Fibroblast of pulmonary artery (primary cell): ENCODE results near the gene DNLZ.

Experiments used
- DNase-seq: peaks from one replicate; pipeline ENCODE4 v3.0.0-alpha.2; 2010; ENCODE audit warnings: low read depth
- H3K4me3 ChIP-seq: replicated peaks from 2 replicates; pipeline ENCODE4 v1.5.1; 2011; ENCODE audit warnings: low read depth, mild to moderate bottlenecking, control low read depth, low read length, moderate library complexity
- TF ChIP-seq, protein P1 (sequence below): IDR thresholded peaks from 2 replicates; pipeline ENCODE4 v1.5.1; 2011; ENCODE audit warnings: mild to moderate bottlenecking, control low read depth, low read length, inconsistent platforms; ENCODE audit errors: missing control alignments

DNLZ gene

DNA sequence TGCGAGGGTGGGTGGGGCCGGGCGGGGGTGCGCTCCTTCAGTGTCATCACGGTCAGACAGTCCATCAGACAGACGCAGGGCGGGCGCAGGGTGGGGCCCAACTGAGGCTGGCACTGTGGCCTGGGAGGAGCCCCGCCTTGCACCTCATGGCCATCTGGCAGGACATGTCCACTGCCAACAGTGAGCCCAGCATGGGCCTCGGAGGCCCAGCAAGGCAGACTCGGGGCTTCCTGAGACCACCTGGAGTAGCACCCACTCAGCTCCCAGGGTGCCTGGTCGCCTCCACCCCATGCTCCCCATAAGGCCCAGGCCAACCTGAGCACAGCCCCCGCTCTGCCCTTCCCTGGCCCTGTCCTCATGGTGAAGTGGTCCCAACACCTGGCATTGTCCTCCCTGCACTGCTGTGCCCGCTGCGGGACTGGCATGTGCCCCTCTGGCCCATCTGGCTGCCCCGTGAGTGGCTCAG, 44.7 kb downstream of the DNLZ start:
- TF ChIP-seq, protein P1, sequence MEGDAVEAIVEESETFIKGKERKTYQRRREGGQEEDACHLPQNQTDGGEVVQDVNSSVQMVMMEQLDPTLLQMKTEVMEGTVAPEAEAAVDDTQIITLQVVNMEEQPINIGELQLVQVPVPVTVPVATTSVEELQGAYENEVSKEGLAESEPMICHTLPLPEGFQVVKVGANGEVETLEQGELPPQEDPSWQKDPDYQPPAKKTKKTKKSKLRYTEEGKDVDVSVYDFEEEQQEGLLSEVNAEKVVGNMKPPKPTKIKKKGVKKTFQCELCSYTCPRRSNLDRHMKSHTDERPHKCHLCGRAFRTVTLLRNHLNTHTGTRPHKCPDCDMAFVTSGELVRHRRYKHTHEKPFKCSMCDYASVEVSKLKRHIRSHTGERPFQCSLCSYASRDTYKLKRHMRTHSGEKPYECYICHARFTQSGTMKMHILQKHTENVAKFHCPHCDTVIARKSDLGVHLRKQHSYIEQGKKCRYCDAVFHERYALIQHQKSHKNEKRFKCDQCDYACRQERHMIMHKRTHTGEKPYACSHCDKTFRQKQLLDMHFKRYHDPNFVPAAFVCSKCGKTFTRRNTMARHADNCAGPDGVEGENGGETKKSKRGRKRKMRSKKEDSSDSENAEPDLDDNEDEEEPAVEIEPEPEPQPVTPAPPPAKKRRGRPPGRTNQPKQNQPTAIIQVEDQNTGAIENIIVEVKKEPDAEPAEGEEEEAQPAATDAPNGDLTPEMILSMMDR, result no peak
- no peak for DNase-seq
- no peak overlapping the region for H3K4me3 ChIP-seq

DNA sequence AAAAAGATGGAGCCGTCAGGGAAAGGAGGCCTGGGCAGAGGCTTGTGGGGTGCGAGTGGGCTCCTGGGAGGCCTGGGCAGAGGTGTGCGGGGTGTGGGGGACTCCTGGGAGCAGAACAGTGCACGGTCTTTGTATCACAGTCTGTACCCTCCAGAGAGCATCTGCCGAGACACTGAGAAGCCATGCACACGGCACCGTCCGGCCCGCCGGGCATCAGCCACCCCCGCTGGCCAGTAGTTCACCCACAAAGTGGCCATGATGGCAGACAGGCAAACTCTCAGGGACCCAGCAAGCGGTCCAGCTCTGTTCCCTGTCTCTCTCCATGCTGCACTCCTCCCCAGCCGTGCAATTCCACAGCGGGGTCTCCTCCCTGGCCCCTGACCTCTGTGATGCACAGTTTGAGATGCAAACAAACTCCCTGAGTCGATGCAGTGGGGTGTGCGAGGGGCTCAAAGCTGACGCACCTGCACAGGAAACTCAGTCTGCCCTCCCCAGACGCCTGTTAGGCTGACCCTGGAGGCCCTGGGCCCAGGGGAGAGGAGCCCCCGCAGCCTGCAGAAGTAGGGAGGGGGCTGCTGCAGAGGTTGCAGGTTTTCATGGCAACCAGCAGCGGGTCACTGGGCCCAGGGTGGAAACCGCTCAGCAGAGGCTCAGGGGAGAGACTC, 45.3 kb downstream of the DNLZ start:
- H3K4me3 ChIP-seq, result no peak overlapping the region
- TF ChIP-seq, protein P1, result no peak
- no peak for DNase-seq

DNA sequence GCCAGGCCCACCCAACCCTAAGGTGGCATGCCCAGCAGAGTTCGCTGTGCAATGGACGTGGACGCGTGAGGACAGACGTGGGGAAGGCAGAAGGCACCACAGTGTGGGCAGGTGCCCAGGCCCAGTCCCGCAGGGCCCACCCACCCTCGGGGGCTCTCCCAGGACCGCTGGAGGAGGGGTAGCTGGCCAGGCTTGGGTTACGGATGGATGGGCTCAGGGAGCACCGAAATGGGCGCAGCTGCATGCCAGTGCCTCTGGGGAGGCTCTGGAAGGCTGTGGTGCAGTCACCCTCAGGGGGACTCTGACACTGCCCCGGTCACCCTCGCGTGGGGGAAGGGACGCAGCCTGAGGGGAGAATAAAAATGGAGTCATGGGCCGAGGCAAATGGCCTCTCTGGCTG, 45.8 kb downstream of the DNLZ start:
- no peak overlapping the region for H3K4me3 ChIP-seq
- no peak for DNase-seq
- TF ChIP-seq, protein P1, result no peak

DNA sequence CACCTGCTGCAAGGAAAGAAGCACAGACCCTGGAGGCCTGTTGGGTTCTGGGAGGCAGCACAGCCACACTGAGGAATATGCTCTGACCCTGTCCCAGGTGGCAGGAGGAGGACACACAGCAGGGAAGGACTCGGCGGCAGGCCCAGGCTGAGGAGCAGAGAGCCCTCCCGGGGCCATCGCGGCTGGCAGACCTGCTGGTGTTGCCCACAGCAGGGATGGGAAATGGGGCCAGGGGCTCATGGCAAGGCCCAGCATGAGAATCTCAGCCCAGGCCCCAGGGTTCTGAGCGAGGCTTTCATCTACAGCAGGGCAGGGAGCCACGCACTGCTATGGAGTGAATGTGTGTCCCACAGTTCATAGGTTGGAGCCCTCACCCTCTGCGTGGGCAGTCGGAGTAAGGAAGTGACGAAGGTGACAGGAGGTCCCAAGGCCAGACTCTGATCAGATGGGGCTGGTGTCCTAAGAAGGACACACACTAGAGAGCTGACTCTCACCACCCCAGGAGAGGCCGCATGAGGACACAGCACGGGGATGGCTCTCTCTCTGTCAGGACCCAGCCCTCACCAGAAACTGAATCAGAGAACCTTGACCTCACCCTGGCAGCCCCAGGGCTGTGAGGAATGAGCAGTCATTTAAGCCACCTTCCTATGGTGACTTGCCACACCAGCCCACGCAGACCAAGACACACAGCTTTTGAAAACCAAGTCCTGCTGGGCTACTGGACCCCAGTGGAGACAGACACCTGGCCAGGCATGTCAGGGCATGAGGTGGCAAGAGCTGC, 46.5 kb downstream of the DNLZ start:
- no peak for DNase-seq
- H3K4me3 ChIP-seq, result no peak overlapping the region
- TF ChIP-seq, protein P1, result no peak

DNA sequence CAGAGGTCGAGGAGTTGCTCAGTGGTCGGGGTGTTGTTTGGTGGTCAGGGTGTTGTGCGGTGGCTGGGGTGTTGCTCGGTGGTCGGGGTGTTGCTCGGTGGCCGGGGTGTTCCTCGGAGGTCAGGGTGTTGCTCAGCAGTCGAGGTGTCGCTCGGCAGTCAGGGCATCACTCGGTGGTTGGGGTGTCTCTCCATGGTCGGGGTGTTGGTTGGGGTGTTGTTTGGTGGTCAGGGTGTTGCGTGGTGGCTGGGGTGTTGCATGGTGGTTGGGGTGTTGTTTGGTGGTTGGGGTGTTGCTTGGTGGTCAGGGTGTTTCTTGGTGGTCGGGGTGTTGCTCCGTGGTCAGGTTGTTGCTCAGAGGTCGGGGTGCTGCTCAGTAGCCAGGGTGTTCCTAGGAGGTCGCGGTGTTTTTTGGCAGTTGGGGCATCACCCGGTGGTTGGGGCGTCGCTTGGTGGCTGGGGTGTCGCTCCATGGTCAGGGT, 47.2 kb downstream of the DNLZ start:
- TF ChIP-seq, protein P1, result no peak
- no peak overlapping the region for H3K4me3 ChIP-seq
- DNase-seq, result no peak

DNA sequence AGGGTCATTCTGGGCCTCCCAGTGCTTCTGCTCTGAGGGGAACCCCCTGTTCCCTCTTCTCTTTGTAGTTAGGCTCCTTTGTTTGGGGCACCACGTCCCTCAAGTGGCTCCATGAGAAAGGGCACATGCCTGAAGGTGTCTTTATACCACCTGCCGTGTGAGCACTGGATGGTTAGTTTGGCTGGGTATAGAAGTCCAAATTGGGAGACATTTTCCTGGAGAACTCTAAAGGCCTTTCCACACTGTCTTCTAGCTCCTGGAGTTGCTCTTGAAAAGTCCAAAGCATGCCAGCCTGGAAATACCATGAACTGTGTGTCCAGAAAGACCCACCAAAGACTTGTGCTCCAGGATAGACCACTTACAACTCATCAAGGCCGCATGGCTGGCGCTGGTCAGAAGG, 48.6 kb downstream of the DNLZ start:
- DNase-seq, result no peak
- TF ChIP-seq, protein P1, result no peak
- H3K4me3 ChIP-seq, result no peak overlapping the region
